OCI-LY1 (cell line): ENCODE data around the gene SH3PXD2A.

ENCODE experiments used
- H2AFZ ChIP-seq: fragments of 200-600 bp; sonication (generic), shearing (Covaris generic); 2 replicates; pipeline ENCODE4 v1.6.0; 2014; ENCODE audit warnings: antibody characterized with exemption, mild to moderate bottlenecking, low read length
- H3F3A ChIP-seq: fragments of 200-600 bp; sonication (generic), shearing (Covaris generic); 2 replicates; pipeline ENCODE4 v1.6.0; 2014; ENCODE audit warnings: mild to moderate bottlenecking, antibody characterized with exemption, low read length, moderate library complexity; ENCODE audit not compliant: insufficient read depth
- H3K27ac ChIP-seq: fragments of 200-600 bp; sonication (generic); 2 replicates; pipeline ENCODE4 v1.5.1; 2014; ENCODE audit warnings: low read length, mixed run types, mild to moderate bottlenecking, low read depth; ENCODE audit not compliant: poor library complexity, severe bottlenecking
- H3K27me3 ChIP-seq: fragments of 200-600 bp; sonication (generic); 2 replicates; pipeline ENCODE4 v1.6.0; 2014; ENCODE audit warnings: antibody characterized with exemption, mild to moderate bottlenecking, low read length, moderate library complexity; ENCODE audit not compliant: insufficient read depth
- H3K36me3 ChIP-seq: fragments of 200-600 bp; sonication (generic); 2 replicates; pipeline ENCODE4 v1.6.1; 2014; ENCODE audit warnings: mild to moderate bottlenecking, antibody characterized with exemption, low read length, moderate library complexity, mixed read lengths; ENCODE audit not compliant: insufficient read depth
- H3K4me1 ChIP-seq: fragments of 200-600 bp; sonication (generic); 2 replicates; pipeline ENCODE4 v1.5.1; 2014; ENCODE audit warnings: mild to moderate bottlenecking, low read length, moderate library complexity; ENCODE audit not compliant: insufficient read depth, severe bottlenecking
- H3K4me2 ChIP-seq: fragments of 200-600 bp; sonication (generic), shearing (Covaris generic); 2 replicates; pipeline ENCODE4 v1.6.1; 2014; ENCODE audit warnings: low read length
- H3K4me3 ChIP-seq: fragments of 200-600 bp; sonication (generic); 2 replicates; pipeline ENCODE4 v1.5.1; 2014; ENCODE audit warnings: low read length, low read depth, mild to moderate bottlenecking, mixed read lengths; ENCODE audit not compliant: poor library complexity, severe bottlenecking
- H3K79me2 ChIP-seq: fragments of 200-600 bp; shearing (Covaris generic); 2 replicates; pipeline ENCODE4 v1.6.1; 2016; ENCODE audit warnings: mixed run types, low read length, mixed read lengths; ENCODE audit not compliant: insufficient read depth
- H3K9ac ChIP-seq: fragments of 200-600 bp; sonication (generic), shearing (Covaris generic); 2 replicates; pipeline ENCODE4 v1.6.1; 2014; ENCODE audit warnings: mild to moderate bottlenecking, low read length, mixed read lengths
- H3K9me2 ChIP-seq: fragments of 200-600 bp; sonication (generic), shearing (Covaris generic); 2 replicates; pipeline ENCODE4 v1.6.1; 2014; ENCODE audit warnings: low read depth, mild to moderate bottlenecking, low read length, mixed read lengths
- H3K9me3 ChIP-seq: fragments of 200-600 bp; shearing (Covaris generic); 2 replicates; pipeline ENCODE4 v1.6.1; 2014; ENCODE audit warnings: low read length, mixed read lengths
- H4K20me1 ChIP-seq: fragments of 200-600 bp; sonication (generic), shearing (Covaris generic); 2 replicates; pipeline ENCODE4 v1.6.0; 2016; ENCODE audit warnings: mild to moderate bottlenecking, low read length; ENCODE audit not compliant: insufficient read depth
- CTCF ChIP-seq: fragments of 200-600 bp; sonication (generic), shearing (Covaris generic); IDR thresholded peaks from 2 replicates; pipeline ENCODE4 v1.5.1; 2017; ENCODE audit warnings: mild to moderate bottlenecking, antibody characterized with exemption, low read length, moderate library complexity, mixed read lengths
- EZH2 ChIP-seq: fragments of 200-600 bp; sonication (generic), shearing (Covaris generic); IDR thresholded peaks from 2 replicates; pipeline ENCODE4 v1.8.0; 2017; ENCODE audit warnings: borderline replicate concordance, mixed run types, mild to moderate bottlenecking, antibody characterized with exemption, low read length, moderate library complexity, mixed read lengths

SH3PXD2A gene

GRCh38 chr10:103602028-103602851 lies 253.1 kb downstream of the SH3PXD2A start:
- Histone ChIP-seq H3K9me2 (no peaks in the 10 kb centered on the region), H3K27ac (no peak overlapping the region), H3F3A (no peaks in the 10 kb centered on the region), H3K4me3 (no peak overlapping the region), H3K9ac (no peak overlapping the region), H3K79me2 (no peaks in the 10 kb centered on the region), H3K4me1 (no peaks in the 10 kb centered on the region), H3K9me3 (no peaks in the 10 kb centered on the region), H2AFZ (no peak overlapping the region), H4K20me1 (no peaks in the 10 kb centered on the region), H3K36me3 (no peaks in the 10 kb centered on the region), H3K27me3 (no peaks in the 10 kb centered on the region; the same call in 1 of the 2 replicates), H3K4me2 (no peak overlapping the region)
- TF ChIP-seq CTCF (no peak), EZH2 (no peak)

- no peak overlapping the region for H3K9ac ChIP-seq
Observed at GRCh38 chr10:103600956-103601569, 254.3 kb downstream of the SH3PXD2A start.

GRCh38 chr10:103600325-103600724 lies 255.1 kb downstream of the SH3PXD2A start:
- no peak overlapping the region for H3K4me3 ChIP-seq
- no peaks in the 10 kb centered on the region for H4K20me1 ChIP-seq
- no peak overlapping the region for H3K4me2 ChIP-seq
- no peaks in the 10 kb centered on the region for H3K79me2 ChIP-seq
- no peak overlapping the region for H3K27ac ChIP-seq
- H3K9me3 ChIP-seq, result no peaks in the 10 kb centered on the region
- H3K9me2 ChIP-seq, result no peaks in the 10 kb centered on the region
- no peak overlapping the region for H3K9ac ChIP-seq
- no peak overlapping the region for H2AFZ ChIP-seq
- peaks cover 3% of the 10 kb centered on the region; the same call in 1 of the 2 replicates for H3K27me3 ChIP-seq
- no peaks in the 10 kb centered on the region for H3K36me3 ChIP-seq
- TF ChIP-seq EZH2, result no peak
- TF ChIP-seq CTCF, result no peak
- H3F3A ChIP-seq, result no peaks in the 10 kb centered on the region
- H3K4me1 ChIP-seq, result no peaks in the 10 kb centered on the region

More at GRCh38 chr10:103600956-103601569, 254.3 kb downstream of the SH3PXD2A start:
- no peaks in the 10 kb centered on the region; the same call in 1 of the 2 replicates for H3K27me3 ChIP-seq
- no peaks in the 10 kb centered on the region for H4K20me1 ChIP-seq
- H3F3A ChIP-seq, result no peaks in the 10 kb centered on the region
- no peak overlapping the region for H3K27ac ChIP-seq
- no peaks in the 10 kb centered on the region for H3K79me2 ChIP-seq
- no peaks in the 10 kb centered on the region for H3K36me3 ChIP-seq
- no peak overlapping the region for H3K4me3 ChIP-seq
- H3K9me3 ChIP-seq, result no peaks in the 10 kb centered on the region
- TF ChIP-seq CTCF (no peak), EZH2 (no peak)
- no peaks in the 10 kb centered on the region for H3K9me2 ChIP-seq
- H2AFZ ChIP-seq, result no peak overlapping the region
- no peaks in the 10 kb centered on the region for H3K4me1 ChIP-seq
- H3K4me2 ChIP-seq, result no peak overlapping the region
